Smooth muscle cell of the brain vasculature (primary cell): ENCODE measurements around the gene MTG2.

Source experiments
- DNase-seq: peaks from one replicate; pipeline ENCODE4 v3.0.0-alpha.2; 2012; ENCODE audit warnings: low read depth, low spot score

The MTG2 gene

GRCh38 chr20:62203378-62204030 lies 20.7 kb downstream of the MTG2 start:
- no peak for DNase-seq

DNA sequence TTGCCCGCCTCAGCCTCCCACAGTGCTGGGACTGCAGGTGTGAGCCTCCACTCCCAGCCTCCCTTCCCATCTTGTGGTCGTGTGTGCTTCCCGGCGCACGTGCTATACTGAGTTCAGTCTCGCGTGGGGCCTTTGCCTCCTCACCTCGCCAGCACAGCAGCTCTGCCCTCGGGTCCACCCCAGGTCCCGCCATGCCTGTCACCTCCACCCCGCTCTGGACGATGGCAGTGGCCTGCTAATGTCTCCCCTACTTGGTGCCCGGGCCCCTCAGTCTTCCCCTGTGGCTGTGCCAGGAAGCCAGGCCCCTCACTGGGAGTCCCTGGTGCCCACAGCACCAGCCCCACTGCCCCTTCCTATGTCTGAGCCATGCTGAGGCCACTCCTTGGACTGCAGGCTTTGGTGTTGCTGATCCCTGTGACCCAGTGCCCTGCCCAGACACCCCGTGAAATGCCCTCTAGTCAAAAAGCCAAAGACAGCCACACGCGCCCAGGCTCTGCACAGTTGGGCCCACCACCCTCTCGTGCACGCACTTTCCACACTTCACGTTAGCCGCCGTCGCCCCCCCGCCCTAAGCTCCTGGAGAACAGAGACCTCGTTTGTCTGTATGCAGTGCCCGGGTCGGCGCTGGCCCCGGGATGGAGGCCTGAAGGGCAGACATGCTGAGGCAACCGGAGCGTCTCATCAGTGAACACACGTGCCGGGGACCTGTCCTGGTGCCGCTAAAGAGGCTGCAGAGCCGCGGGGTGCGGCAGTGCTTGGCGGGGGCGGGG lies 23.0 kb downstream of the MTG2 start:
- no peak for DNase-seq

DNA sequence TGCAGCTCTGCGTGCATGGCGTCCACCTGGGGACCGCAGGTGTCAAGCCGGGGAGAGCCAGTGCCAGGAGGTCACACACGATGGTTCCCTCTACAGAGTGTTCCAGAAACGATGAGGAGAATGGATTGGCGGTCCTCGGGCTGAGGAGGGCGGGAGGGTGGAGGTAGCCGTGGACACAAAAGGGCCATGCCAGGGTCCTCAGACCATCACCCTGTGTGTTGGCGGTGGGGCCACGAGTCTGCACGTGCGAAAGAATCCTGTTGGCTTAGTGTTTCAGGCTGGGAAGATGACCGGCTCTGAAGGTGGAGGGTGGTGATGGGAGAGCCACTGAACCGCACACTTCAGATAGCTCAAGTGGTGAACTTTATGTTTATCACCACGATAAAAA lies 23.6 kb downstream of the MTG2 start:
- DNase-seq: no peak

GRCh38 chr20:62208061-62208794 lies 25.4 kb downstream of the MTG2 start:
- DNase-seq: no peak

- DNase-seq: no peak
Observed at GRCh38 chr20:62208795-62209755, 26.2 kb downstream of the MTG2 start.

- DNase-seq: no peak
Observed at GRCh38 chr20:62209850-62210495, 27.1 kb downstream of the MTG2 start.

GRCh38 chr20:62210496-62210855 lies 27.6 kb downstream of the MTG2 start:
- DNase-seq: no peak

DNA sequence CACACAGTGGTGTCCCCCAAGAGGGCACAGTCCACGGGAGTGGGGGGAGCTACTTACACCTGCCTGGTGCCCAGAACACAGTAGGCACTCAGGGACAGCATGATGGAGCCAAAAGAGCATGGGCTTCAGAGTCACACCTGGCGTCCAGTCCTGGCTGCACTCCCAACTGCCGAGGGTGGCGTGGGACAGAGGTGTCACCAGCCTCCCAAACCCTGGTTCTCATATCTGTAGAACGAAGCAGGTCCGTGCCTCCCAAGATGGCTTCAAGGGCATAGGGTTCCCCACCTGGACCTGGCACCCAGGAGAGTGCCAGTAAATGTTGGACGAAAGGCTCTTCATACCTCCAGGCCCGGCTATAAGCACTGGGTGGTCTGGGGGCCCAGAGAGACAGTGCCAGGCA lies 28.4 kb downstream of the MTG2 start:
- no peak for DNase-seq

GRCh38 chr20:62211769-62212288 lies 29.0 kb downstream of the MTG2 start:
- DNase-seq: no peak

DNA sequence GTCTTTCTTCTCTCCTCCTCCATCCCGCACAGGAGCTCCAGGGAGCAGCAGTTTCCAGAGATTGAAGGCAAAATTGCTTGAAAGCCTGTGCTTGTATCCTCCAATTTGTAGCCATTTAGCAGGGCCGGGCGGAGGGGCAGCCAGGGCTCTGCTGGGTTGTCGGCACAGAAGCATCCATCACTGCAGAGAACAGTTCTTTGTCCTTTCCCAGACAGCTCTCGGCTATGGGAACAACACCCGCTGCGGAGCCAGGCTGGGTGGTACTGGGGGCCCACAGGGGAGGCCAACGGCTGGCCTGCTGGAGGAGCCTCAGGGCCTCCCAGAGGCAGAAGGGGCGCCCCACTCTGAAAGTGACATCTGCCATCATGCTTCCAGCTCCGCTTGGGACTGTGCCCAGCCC lies 29.5 kb downstream of the MTG2 start:
- no peak for DNase-seq

- no peak for DNase-seq
Observed at GRCh38 chr20:62214067-62214466, 31.2 kb downstream of the MTG2 start.

GRCh38 chr20:62215020-62215990 lies 32.5 kb downstream of the MTG2 start:
- no peak for DNase-seq

DNA sequence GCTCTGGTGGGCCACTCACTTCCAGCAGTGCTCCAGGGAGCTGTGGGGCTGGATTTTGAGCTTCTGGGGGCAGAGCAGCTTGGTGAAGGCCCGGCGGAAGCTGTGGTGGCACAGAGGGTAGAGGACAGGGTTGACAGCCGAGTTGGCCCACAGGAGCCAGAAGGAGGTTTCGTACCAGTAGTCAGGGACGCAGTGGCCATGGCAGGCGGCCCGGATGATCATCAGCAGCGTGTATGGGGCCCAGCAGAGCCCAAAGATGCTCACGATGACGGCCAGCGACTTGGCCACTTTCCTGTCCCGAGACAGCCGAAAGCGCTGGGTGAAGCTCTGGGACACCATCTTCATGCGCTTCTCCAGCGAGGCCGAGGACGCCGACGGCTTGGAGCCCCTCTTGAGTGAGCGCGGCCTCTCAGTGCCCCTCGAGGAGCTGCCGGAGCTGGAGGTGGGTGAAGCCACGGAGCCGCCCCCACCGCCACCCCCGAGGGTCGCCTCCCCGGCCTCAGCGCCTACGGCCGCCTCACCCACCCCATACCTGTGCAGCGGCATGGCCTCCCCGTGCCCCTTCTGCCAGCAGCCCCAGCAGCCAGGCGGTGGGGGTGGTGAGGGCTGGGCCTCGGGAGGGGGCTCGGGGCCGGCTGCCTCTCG lies 33.3 kb downstream of the MTG2 start:
- no peak for DNase-seq

- no peak for DNase-seq
Observed at GRCh38 chr20:62216636-62217566, 34.1 kb downstream of the MTG2 start.

GRCh38 chr20:62217913-62218773 lies 35.3 kb downstream of the MTG2 start:
- DNase-seq: no peak

GRCh38 chr20:62219101-62219991 lies 36.5 kb downstream of the MTG2 start:
- DNase-seq: no peak
